Caki2 (cell line): Measurements from ENCODE around the gene HBP1. TPM values are rescaled to one million over a fixed set of nuclear protein-coding genes. Genes with fewer than 3 reads are reported as not detected.
"Not testable (repeated sequence)": the region's sequence is repeated elsewhere in the genome, so short reads cannot be mapped to it uniquely, and the experiment has no call there.

Experiments used
- DNase-seq: peaks from one replicate; pipeline ENCODE4 v3.0.0-alpha.2; 2015; ENCODE audit warnings: low read depth
- in situ Hi-C: cut with HindIII; loops from 2 replicates; pipeline ENCODE4 v1.10.0; 2016; ENCODE audit warnings: low sequenced_read_pairs, low pct_unique_long_range_greater_than_20kb, mixed read lengths
- total RNA-seq: library from RNA; depleted of rRNA; stranded (reverse); fragments of >200 nt; shearing (Covaris generic); gene quantifications from 2 replicates; pipeline ENCODE4 v1.2.3, GENCODE V29; 2014; ENCODE audit warnings: low replicate concordance; rRNA removed

The HBP1 gene, protein sequence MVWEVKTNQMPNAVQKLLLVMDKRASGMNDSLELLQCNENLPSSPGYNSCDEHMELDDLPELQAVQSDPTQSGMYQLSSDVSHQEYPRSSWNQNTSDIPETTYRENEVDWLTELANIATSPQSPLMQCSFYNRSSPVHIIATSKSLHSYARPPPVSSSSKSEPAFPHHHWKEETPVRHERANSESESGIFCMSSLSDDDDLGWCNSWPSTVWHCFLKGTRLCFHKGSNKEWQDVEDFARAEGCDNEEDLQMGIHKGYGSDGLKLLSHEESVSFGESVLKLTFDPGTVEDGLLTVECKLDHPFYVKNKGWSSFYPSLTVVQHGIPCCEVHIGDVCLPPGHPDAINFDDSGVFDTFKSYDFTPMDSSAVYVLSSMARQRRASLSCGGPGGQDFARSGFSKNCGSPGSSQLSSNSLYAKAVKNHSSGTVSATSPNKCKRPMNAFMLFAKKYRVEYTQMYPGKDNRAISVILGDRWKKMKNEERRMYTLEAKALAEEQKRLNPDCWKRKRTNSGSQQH
- 44.4 and 47.3 TPM in 2 replicates for total RNA-seq

DNA sequence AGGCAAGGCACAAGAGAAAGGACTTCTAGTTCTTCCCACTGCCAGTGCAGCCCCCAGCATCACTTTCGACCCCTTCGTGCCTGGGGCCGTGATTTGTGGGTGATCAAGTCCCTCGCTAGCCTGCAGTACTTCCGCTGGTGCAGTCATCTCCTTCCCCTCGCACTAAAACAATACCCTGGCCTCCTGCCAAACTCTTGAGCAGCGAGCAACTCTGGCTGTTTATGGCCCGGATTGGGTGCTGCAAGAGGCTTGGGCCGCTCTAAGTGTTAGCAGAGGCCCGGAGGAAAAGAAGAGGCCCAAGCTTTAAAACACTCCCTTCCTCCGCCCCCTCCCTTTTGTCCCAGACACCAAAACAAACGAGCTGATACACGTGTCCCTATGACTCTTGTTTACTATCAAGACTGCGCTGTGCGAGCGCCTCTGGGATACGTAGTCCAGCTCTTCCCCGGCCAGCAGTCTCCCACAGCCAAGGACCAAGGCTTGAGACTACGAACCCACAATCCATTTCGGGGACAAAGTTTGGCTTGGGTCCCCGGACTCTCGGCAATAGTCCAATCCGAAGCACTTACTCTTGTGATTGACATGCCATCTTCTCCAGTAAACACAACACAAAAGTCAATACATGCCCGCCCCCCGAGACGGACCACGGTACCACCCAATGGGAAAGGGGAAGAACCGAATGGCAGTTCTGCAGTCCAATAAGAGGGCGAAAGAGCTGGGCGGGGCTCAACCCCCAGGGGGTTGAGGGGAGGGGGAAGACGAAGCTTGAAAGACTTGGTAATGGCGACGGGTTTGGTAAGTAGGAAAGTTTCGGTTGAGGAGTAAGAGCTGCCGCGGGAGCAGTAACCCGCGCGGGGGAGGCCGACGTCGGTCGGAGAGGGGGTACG is at the start of gene HBP1:
HBP1 (plus strand) TSS at position 771 of the 887 bp plus-strand sequence. CDS start 10,891 bp downstream, outside the sequence.
- in situ Hi-C loops: loop anchor here (25.0 kb wide), 1 partner anchor 381 kb away; no protein-coding TSS in a partner anchor
- DNase-seq: peak; percentile 100

DNA sequence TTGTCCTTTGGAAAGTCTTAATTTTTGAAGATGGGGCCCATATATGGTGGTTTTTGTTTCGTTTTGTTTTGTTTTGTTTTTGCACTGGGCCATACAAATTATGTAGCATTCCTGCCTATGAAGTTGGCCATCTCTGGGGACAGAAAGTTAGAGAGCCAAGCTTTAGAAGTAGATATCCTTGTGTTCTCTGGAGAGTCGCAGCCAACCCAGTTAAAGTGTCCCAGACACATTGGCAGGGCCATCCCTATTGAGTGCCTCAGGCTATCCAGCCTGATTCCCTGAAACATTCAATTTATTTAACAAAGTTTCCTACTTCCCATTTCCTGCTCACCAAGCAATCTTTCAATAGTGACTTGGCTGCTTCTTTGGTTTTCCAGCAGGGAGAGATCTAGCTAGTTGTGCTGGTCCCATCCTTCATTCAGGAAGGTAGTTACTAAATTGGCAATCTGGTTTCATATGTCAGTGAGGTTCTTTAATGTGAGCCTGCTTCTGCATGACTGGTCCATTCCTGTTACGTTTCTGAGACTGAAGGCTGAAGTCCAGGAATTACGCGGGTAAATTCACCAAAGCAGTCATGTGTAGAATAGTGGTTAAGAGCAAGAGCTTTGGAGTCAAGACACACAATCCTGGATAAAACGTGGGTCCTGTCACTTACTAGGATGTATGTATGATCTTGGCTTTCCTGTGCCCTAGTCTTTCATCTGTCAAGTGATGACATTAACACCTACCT is 49.3 kb upstream of the HBP1 start:
- in situ Hi-C loops: no loop called here
- peak; percentile 34 for DNase-seq

DNA sequence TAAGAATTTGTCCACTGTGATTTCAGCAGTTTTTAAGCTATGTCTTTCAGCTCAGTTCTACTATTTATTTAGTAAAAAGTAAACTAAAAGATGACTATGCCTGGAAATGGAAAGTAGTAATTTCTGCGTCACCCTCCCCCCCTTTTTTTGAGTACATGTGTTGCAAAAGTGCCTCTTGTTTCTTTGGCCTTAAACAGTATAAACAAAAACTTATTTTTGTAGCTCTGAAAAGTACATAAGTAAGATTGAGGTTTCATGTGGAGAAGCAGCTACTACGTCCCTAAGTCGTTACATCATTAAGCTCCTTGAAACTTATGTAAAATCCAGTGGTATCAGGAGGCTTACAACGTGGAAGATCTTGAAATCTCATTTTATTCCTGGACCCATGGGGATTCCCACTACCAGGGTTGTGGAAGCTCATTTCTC is 46.3 kb upstream of the HBP1 start:
- in situ Hi-C loops: no loop called here
- DNase-seq: no peak

DNA sequence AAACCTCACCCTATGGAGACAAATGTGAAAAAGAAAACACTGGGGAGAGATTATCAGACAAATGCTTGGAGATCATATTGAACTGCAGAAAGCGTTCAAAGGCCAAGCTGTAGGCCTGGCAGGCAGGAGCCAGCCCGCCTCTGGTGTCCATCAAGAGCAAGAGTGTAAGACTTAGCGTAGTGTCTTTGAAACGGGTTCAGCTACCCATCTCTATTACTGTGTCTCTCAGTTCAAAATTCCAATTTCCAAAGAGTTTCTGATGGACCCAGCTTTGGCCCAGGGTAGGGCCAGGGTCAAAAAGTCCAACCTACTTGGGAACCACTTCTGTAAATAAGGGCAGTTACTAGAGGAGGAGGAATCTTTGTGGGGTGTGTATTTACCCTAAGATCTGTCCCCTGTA is 45.4 kb upstream of the HBP1 start:
- in situ Hi-C loops: no loop called here
- no peak for DNase-seq

DNA sequence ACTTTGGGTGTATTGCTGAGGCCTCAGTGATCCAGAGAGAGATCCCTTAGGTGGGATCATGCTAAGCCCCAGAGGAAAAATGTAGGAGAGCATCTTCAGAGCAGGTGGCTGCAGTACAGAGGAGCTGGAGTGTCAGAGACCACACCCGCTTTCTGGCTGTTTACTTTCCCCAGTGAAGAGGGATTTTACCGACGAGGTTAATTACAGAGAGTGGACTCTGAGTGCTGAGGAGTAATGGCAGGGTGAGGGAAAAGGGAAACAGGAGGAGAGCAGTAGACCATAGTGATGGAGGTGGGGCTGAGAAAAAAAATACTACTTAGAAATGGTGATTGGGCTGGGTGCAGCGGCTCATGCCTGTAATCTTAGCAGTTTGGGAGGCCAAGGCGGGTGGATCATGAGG is 43.3 kb upstream of the HBP1 start:
- in situ Hi-C loops: no loop called here
- DNase-seq: peak; percentile 12

DNA sequence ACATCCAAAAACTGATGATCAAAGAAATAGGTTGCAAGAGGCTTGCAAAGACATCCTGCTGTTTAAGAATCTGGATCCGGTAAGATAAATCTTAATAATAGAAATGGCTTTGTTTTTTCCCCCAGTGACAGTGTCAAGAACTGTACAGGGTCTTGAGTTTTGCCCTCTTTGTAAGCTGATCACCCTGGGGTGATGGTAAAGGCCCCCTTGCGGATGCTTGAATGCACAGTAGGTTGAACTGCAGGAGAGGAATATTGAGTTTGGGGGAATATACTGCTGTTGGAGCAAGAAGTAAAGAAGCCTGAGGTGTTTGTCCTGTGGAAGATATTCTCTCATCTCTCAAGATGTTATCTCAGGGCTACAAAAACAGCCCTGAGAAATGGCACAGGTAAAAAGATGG is 40.6 kb upstream of the HBP1 start:
- DNase-seq: no peak
- in situ Hi-C loops: no loop called here

DNA sequence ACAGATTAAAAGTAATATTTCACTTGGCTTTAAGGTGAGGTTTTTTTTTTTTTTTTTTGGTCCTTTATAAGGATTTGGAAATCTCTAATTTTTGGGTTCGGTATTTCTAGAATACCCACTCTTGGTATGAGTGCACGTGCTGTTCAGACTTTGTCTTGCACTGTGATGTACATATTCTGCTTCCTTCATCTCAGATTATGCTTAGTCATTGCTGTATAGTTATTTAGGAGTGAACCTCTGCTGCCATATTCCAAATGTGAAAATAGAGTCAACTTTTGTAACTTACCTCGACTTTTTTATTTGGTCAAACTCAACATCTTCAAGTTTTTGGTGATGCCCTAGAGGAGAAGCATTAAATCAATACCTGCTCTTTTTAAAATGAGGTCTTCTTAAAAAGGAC is 40.1 kb upstream of the HBP1 start:
- DNase-seq: no peak
- in situ Hi-C loops: no loop called here

DNA sequence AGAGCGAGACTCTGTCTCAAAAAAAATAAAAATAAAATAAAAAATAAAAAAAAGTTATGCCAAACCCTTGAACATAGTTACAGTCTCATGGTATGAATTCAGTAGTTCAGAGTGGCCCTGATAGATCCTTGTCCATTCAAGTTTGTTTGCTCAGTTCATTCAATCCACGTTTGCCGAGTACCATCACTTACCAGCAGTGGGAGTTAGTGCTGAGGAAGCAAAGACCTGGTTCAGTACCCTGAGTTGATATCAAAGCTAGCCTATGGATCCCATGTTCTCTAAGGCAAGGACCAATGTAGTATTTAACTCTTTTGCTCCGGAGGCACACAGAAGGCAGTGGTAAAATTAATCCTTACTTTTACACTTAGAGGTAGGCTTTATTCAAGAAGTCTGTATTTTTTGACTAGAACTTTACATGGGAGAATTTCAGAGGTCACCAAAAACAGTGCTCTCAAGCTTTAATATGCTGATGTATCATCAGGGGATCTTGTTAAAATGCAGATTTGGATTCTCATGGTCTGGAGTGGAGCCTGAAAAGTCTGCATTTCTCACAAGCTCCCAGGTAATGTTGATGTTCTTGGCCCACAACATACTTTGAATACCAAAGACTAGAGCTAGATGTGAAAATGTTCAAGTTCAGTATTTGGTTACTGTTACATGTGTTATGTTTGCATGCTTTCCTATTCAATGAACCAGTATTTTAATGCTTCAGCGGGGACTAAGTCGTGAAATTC is 38.1 kb upstream of the HBP1 start:
- no peak for DNase-seq
- in situ Hi-C loops: no loop called here

DNA sequence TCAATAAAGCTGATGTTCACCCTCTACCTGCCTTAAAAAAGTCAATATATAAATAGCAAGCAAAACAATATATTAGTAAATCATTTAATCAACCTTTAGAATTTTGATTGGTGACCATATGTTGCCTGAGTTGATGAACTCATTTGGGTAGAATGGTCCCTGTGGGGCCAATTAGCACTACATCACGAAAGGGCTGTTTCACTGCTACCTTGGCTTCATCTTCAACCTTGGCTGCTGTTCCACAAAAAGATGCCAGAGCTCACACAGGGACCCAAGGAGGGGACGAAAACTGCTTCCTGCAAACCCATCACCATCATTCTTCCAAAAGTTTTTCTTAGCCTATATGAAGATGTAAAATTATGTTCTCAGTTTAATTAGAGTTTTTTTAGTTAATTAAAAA is 35.4 kb upstream of the HBP1 start:
- no peak for DNase-seq
- in situ Hi-C loops: no loop called here

DNA sequence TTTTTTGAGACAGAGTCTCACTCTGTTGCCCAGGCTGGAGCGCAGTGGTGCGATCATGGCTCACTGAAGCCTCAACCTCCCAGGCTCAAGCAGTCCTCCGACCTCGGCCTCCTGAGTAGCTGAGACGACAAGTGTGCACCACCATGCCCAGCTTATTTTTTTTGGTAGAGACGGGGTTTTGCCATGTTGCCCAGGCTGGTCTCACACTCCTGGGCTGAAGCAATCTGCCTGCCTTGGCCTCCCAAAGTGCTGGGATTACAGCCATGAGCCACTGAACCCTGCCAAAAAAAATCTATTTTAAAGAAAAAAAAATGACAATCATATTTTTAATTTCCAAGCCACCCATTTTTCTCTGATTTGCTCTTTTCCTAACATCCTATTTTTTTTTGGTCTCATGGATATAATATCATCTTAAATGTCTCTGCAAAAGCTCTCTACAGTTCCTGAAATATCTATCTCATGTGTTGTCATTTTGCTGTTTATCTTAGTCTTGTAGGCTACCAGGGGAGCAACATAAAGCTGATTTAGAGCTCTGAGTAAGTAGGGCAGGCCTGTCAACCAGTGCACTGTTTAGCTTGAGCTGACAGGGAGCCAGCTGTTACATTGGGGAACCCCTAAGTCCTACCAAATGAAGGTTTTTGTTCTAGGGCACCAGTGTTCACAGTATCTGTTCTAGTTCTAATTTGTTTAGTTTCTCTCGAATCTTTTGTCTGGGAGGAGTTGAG is 29.9 kb upstream of the HBP1 start:
- no peak for DNase-seq
- in situ Hi-C loops: no loop called here

DNA sequence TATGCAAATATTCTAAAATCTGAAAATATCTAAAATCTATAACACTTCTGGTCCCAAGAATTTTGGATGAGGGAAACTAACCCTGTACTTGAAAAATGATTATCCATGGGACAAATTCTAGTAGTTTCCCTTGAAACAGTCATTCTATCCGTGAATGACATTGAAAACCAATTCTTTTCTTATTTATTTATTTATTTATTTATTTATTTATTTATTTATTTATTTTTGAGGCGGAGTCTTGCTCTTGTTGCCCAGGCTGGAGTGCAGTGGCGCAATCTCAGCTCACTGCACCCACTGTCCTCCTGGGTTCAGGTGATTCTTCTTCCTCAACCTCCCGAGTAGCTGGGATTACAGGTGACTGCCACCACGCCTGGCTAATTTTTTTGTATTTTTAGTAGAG is 24.9 kb upstream of the HBP1 start:
- in situ Hi-C loops, DNase-seq: not testable (repeated sequence)

DNA sequence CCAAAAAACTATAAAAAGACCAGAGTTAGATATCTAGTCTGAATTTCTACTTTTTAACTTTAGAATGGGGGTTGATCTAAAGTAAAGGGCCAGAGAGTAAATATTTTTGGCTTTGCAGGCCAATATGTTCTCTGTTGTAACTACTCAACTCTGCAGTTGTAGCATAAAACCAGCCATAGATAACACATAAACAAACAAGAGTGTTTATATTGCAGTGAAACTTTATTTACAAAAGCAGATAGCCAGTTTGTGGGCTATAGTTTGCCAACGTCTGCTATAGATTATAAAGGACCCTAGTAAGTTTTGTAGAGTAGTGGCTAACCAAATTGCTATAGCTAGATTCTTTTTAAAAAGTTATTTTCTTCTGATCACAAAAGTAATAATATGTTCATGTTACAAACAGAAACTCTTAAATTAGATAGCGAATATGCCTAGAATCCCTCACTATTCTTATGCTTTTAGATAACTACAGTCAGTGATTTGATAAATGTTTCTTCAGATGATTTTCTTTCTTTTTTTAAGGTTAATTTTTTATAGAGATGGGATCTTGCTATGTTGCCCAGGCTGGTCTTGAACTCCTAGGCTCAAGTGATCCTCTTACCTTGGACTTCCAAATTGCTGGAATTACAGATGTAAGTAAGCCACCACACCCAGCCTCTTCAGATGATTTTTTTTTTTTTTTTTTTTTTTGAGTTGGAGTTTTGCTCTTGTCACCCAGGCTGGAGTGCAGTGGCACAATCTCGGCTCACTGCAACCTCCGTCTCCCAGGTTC is 23.6 kb upstream of the HBP1 start:
- DNase-seq: no peak
- in situ Hi-C loops: no loop called here

DNA sequence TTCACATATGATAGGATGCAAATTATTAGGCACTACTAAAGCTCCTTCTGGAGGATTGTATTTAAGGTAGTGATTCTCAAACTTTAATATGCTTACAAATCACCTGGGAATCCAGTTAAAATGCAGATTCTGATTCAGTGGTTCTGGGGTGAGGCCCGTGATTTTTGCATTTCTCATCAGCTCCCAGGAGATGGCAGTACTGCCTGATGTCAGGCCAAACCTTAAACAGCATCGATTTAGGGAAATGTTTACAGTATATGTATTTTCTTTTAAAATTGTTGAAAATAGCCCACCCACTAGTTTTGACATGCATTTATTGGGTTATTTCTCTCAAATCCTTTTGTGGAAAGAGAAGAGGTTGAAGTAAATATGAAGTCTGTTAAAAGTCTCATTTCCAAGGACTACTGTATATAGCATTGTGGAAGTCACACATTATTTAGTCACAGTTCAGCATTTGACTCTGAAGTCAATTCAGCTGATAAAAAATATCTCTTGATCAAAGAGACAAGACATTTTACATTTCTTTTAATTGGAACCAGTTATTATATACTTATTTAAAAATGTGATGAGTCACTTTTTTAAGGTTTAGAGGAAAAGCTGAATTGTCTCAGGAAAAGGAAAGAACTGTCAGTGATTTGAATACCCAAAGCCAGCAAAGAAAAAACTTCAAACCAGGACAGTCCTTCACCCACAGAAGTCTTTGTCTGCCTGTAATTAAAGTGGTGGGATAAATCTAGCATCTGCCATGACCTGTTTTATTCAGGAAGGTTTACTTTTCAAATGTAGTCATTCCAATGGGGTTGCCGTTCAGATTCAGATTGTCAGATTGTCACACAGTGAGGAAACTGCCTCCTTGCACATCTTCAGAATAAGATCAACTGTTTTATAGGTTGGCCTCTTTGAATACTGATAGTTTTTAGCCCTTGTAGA is 21.1 kb upstream of the HBP1 start:
- in situ Hi-C loops: no loop called here
- DNase-seq: peak; percentile 37

DNA sequence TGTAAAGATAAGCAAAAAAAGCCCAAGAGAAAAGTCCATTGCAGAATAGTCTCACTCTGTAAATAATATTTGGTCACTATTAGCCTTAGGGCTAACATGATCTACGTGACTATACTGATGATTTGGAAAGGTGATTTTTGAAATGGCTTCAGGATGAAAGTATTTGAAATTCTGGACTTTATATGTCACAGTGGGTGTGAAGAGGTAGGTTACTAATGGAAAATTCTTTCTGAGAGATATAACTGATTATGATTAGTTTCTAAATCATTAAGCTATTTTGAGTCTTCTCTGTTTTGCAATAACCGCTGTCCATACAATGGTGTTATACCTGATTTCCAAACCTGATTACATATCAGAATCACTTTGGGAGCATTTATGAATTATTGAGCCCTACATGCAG is 20.1 kb upstream of the HBP1 start:
- in situ Hi-C loops: no loop called here
- DNase-seq: no peak

DNA sequence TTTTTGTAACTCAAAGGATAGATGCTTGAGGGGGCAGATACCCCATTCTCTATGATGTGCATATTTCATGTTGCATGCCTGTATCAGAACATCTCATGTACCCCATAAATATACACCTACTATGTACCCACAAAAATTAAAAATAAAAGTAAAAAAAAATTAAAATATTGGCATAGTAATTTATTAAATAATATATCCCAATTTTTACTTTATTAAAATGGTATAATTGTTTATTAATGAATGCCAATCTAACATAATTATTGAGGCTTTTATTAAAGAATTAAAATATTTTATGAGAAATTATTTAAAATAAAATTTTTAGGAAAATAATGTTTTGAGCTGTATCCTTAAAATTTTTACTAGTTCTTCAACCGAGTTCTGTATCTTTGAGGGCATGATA is 18.9 kb upstream of the HBP1 start:
- in situ Hi-C loops: loop anchor here (25.0 kb wide), 1 partner anchor 363 kb away; no protein-coding TSS in a partner anchor
- DNase-seq: no peak
